GM10248 (cell line): Measurements from ENCODE around the gene SBNO2.

Experiments used
- CTCF ChIA-PET: fragments of 300-600 bp; sonication (Branson Sonifier 250); formaldehyde crosslinking; extraction: SDS; loops from one replicate; lab custom pipeline; 2021; ENCODE audit warnings: antibody characterized with exemption; lab: Yijun Ruan, JAX
- POLR2A ChIA-PET: fragments of 350-650 bp; sonication (Branson Sonifier 250); formaldehyde crosslinking; extraction: SDS; loops from one replicate; lab custom pipeline; 2020; ENCODE audit warnings: antibody characterized with exemption; lab: Yijun Ruan, JAX
- DNase-seq: peaks from one replicate; pipeline ENCODE4 v3.0.0; 2012; ENCODE audit errors: extremely low spot score
- TF ChIP-seq, protein P1 (sequence below): IDR thresholded peaks from 2 replicates; pipeline ENCODE4 v1.5.1; 2012; ENCODE audit warnings: mild to moderate bottlenecking, low read depth; ENCODE audit errors: extremely low read depth, missing control alignments, control extremely low read depth

SBNO2 gene

DNA sequence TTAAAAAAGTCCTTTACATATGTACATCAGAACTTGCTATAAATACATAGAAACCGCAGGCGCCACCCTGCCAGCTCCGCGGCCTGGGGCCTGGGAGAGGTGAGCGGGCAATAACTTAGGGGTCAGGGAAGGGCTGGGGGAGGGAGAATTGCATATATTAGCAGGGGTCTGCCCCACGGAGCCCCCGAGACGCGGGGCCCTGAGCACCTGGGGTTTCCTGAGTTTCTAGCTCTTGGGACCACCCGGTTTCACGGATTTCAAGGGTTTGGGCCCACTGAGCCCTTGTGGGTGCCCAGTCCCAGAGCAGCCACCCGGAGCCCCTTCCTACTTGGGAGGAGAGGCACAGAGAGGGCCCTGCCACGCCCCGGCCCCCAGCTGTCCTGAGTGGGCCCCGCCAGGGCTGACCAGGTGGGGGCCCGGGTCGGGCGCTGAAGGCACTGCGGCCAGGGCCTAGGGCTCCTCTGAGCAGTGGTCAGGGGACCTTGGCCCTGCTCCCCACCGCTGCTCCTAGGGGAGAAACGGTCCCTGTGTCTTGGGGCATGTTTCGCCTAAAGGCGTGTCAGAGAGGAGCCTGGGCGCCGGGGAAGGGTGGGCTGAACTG lies 66.3 kb downstream of the SBNO2 start:
- POLR2A ChIA-PET, result no interaction called here
- TF ChIP-seq, protein P1, sequence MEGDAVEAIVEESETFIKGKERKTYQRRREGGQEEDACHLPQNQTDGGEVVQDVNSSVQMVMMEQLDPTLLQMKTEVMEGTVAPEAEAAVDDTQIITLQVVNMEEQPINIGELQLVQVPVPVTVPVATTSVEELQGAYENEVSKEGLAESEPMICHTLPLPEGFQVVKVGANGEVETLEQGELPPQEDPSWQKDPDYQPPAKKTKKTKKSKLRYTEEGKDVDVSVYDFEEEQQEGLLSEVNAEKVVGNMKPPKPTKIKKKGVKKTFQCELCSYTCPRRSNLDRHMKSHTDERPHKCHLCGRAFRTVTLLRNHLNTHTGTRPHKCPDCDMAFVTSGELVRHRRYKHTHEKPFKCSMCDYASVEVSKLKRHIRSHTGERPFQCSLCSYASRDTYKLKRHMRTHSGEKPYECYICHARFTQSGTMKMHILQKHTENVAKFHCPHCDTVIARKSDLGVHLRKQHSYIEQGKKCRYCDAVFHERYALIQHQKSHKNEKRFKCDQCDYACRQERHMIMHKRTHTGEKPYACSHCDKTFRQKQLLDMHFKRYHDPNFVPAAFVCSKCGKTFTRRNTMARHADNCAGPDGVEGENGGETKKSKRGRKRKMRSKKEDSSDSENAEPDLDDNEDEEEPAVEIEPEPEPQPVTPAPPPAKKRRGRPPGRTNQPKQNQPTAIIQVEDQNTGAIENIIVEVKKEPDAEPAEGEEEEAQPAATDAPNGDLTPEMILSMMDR, result no peak
- CTCF ChIA-PET, result no interaction called here
- DNase-seq, result no peak

DNA sequence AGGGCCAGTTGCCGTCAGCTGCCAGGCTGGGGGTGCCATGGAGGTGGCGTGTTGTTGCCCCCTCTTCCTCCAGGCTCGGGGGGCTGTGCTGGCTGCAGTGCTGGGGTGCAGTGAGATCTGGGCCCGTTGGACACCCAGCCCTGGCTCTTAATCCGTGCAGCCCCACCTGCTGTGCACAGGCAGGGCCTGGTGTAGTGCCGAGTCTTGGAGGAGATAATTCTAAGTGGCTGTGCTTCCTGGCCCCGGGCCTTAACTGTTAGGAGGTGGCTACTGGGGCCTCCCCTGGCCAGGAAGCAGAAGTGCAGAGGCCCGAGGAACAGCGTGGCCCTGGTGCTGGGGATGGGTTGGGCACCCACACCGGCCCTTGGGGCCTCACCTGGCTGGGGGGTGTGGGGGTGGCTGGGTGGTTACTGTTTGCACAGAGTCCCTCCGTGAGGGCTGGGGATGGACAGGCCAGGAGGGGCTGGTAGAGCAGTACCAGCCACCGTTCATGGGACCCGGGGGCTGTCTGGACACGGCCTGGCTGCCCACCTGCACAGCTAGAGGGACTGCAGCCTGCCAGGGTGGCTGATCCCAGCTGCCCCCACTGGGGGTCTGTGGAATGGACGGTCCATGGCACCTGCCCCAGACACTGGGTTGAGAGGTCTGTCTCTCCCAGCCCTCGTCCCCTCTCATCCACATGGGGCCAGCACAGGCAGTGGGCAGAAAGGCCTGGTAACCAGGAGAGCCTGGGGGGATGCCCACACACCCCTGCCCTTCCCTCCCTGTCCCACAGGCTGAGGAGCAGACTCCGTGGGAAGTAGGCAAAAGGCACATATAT lies 67.0 kb downstream of the SBNO2 start:
- TF ChIP-seq, protein P1, result peak; percentile 28
- DNase-seq, result no peak
- POLR2A ChIA-PET, result no interaction called here
- CTCF ChIA-PET, result interaction anchor here (1.2 kb wide), 1 partner anchor 88 kb away, joined by 4 read pairs; no protein-coding TSS in a partner anchor

DNA sequence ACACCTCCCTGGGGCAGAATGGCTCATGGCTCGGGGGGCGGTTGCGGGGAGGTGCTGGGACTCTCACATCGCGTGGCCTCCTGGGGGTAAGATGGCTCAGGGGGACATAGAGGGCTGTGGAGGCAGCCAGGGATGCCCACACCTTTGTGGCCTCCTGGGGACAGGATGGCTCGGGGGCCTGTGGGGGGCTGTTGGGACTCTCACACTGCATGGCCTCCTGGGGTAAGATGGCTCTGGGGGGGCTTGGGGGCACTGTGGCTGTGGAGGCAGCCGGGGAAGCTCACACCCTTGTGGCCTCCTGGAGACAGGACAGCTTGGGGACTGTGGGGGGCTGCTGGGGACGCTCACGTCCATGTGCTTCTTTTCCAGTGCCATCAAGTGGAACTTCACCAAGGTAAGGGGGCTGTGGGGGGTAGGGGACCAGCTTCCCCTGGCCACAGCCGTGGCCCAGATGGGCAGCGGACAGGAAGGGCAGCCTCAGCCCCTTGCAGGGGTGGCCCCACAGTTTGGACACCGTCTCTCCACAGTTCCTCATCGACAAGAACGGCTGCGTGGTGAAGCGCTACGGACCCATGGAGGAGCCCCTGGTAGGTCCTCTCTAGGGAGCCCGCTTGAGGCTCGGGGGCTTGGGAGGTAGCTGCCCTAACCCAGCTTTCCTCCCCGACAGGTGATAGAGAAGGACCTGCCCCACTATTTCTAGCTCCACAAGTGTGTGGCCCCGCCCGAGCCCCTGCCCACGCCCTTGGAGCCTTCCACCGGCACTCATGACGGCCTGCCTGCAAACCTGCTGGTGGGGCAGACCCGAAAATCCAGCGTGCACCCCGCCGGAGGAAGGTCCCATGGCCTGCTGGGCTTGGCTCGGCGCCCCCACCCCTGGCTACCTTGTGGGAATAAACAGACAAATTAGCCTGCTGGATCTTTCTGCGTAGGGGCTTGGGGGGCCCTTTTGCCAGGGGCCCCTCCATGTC lies 67.9 kb downstream of the SBNO2 start:
- POLR2A ChIA-PET, result interaction anchor here (0.7 to 0.9 kb wide), 2 partner anchors 17 to 71 kb away, joined by 3 read pairs; no protein-coding TSS in a partner anchor
- TF ChIP-seq, protein P1, result no peak
- CTCF ChIA-PET, result interaction anchor here (1.2 kb wide), 1 partner anchor 89 kb away, joined by 4 read pairs; no protein-coding TSS in a partner anchor
- DNase-seq, result no peak

DNA sequence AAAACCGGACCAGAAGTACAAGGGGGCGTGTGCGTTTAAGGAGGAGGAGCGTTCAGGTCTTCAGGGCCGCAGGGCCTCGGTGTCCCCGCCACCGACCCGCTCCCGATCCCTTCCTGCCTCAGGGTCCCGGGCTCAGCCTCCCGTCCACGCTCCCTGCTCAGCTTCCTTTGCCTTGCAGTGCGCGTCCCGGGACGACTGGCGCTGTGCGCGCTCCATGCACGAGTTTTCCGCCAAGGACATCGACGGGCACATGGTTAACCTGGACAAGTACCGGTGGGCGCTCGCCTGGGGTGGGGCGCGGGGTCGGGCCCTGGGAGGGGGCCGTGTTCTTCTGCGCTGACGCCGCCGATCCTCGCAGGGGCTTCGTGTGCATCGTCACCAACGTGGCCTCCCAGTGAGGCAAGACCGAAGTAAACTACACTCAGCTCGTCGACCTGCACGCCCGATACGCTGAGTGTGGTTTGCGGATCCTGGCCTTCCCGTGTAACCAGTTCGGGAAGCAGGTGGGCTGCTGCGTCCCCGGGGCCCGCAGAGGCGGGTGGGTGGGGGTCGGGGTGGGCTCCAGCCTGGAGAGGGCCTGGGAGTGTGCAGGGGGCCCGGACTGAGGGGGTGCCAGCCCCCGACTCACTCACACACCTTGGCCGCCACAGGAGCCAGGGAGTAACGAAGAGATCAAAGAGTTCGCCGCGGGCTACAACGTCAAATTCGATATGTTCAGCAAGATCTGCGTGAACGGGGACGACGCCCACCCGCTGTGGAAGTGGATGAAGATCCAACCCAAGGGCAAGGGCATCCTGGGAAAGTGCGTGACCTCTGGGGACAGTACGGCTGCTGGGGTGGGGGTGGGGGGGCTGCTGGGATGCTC lies 68.8 kb downstream of the SBNO2 start:
- no peak for DNase-seq
- ChIA-PET CTCF (interaction anchor here (0.7 to 1.4 kb wide), 3 partner anchors 66 to 90 kb away, joined by 3 to 4 read pairs (median 3); no protein-coding TSS in a partner anchor), POLR2A (interaction anchor here (0.9 kb wide), 1 partner anchor 16 kb away, joined by 3 read pairs; no protein-coding TSS in a partner anchor)
- TF ChIP-seq, protein P1, result no peak

DNA sequence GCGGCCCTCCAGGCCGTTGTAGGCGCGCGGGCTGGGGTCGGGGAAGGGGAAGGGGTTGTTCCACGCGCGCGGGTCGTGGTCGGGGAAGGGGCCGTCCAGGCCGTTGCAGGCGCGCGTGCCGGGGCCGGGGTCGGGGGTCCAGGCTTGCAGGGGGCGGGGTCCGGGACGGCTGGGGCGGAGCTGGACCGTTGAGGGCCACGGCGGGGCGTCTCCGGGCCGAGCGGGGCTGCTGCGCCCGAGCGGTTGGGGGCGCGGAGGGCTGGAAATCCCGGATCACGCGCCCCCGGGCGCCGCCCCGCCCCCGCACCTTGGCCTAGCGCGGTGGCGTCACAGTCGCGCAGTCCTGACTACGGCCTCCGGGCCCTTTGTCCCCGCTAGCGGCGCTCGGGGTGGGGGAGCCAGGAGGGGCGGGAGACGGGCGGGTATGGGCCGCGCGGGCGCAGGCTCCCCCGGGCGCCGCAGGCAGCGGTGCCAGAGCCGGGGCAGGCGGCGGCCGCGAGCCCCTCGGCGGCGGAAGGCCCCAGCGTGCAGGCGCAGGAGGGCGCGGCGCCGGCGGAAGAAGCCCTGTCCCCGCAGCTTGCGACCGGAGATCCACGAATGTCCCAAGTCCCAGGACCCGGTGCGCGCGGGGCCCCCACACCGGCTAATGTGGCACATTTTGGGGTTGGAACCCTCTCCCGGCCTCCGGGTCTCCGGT lies 69.6 kb downstream of the SBNO2 start:
- CTCF ChIA-PET, result interaction anchor here (0.7 to 2.2 kb wide), 4 partner anchors 9 to 90 kb away, joined by 3 to 17 read pairs (median 3); no protein-coding TSS in a partner anchor
- POLR2A ChIA-PET, result interaction anchor here (0.5 to 0.6 kb wide), 2 partner anchors 63 to 72 kb away, joined by 3 to 4 read pairs; no protein-coding TSS in a partner anchor
- DNase-seq, result peak; percentile 85
- TF ChIP-seq, protein P1, result no peak
